Measurements from ENCODE around the gene CPLX4. TPM values are rescaled to one million over a fixed set of nuclear protein-coding genes. Genes with fewer than 3 reads are reported as not detected.
A peak's percentile ranks its signal among the peaks of the same experiment; 100 is the strongest.

Gene CPLX4
- total RNA-seq, 4 donors from 2014 or later = 0.46 TPM; not detected in 3

- ATAC-seq (ENCODE audit: low FRiP score) = no peak
- DNase-seq (ENCODE audit: low spot score) = no peak
- no peak for TF ChIP-seq CTCF (IDR thresholded peaks at IDR 0.05)
Observed at GRCh38 chr18:59278793-59279192, 39.7 kb downstream of the CPLX4 start.

GRCh38 chr18:59276047-59276446, 42.4 kb downstream of the CPLX4 start:
- no peak for ATAC-seq (ENCODE audit: low FRiP score)
- TF ChIP-seq CTCF (IDR thresholded peaks at IDR 0.05) = no peak
- no peak for DNase-seq (ENCODE audit: low spot score)

- TF ChIP-seq CTCF (IDR thresholded peaks at IDR 0.05) = no peak
- no peak for DNase-seq (ENCODE audit: low spot score)
- ATAC-seq (ENCODE audit: low FRiP score) = no peak
Observed at GRCh38 chr18:59275406-59275949, 43.0 kb downstream of the CPLX4 start.

GRCh38 chr18:59274533-59274928, 43.9 kb downstream of the CPLX4 start:
- ATAC-seq (ENCODE audit: low FRiP score) (no peak), DNase-seq (ENCODE audit: low spot score) (no peak)
- no peak for TF ChIP-seq CTCF (IDR thresholded peaks at IDR 0.05)

- no peak for DNase-seq (ENCODE audit: low spot score)
- no peak for ATAC-seq (ENCODE audit: low FRiP score)
- TF ChIP-seq CTCF (IDR thresholded peaks at IDR 0.05) = no peak
Observed at GRCh38 chr18:59273759-59274532, 44.5 kb downstream of the CPLX4 start.

- TF ChIP-seq CTCF (IDR thresholded peaks at IDR 0.05) = no peak
- DNase-seq (ENCODE audit: low spot score) = no peak
- ATAC-seq (ENCODE audit: low FRiP score) = peak; percentile 55
Observed at GRCh38 chr18:59272891-59273758, 45.3 kb downstream of the CPLX4 start, which contains the start of gene RAX. Gene RAX, minus strand, starts transcription at chr18:59273454. Its CDS starts 248 bp downstream, at chr18:59273206.

All from omental fat pad (tissue), 4 donors.